WTC11 (cell line): ENCODE measurements around the gene PRAMEF20.
"Not testable (repeated sequence)": the region's sequence is repeated elsewhere in the genome, so short reads cannot be mapped to it uniquely, and the experiment has no call there.

Experiments used
- CBFB ChIP-seq: sonication (generic); formaldehyde crosslinking; IDR thresholded peaks from 2 replicates; pipeline ENCODE4 v1.8.1; 2022; ENCODE audit warnings: mild to moderate bottlenecking, low read depth, missing genetic modification reagents
- CREB1 ChIP-seq: sonication (generic); formaldehyde crosslinking; IDR thresholded peaks from 2 replicates; pipeline ENCODE4 v1.8.0; 2023; ENCODE audit warnings: mild to moderate bottlenecking, missing genetic modification reagents
- CTCF ChIP-seq: fragments of 200-600 bp; IDR thresholded peaks from 2 replicates; pipeline ENCODE4 v1.8.0; 2022; ENCODE audit warnings: antibody characterized with exemption
- FOXK1 ChIP-seq: sonication (generic); formaldehyde crosslinking; IDR thresholded peaks from 2 replicates; pipeline ENCODE4 v1.8.0; 2022; ENCODE audit warnings: mild to moderate bottlenecking, moderate library complexity, missing genetic modification reagents
- FOXP1 ChIP-seq: sonication (generic); formaldehyde crosslinking; IDR thresholded peaks from 2 replicates; pipeline ENCODE4 v1.8.0; 2022; ENCODE audit warnings: missing genetic modification reagents, mild to moderate bottlenecking, moderate library complexity, borderline replicate concordance
- IRF2 ChIP-seq: sonication (generic); formaldehyde crosslinking; IDR thresholded peaks from 2 replicates; pipeline ENCODE4 v1.8.0; 2022; ENCODE audit warnings: low read depth, missing genetic modification reagents, borderline replicate concordance
- SMAD3 ChIP-seq: sonication (generic); formaldehyde crosslinking; IDR thresholded peaks from 2 replicates; pipeline ENCODE4 v1.8.0; 2022; ENCODE audit warnings: missing genetic modification reagents, mild to moderate bottlenecking, borderline replicate concordance
- SP1 ChIP-seq: sonication (generic); formaldehyde crosslinking; conservative IDR thresholded peaks from 2 replicates; pipeline ENCODE4 v1.8.1; 2022; ENCODE audit warnings: missing genetic modification reagents
- USF2 ChIP-seq: sonication (generic); formaldehyde crosslinking; IDR thresholded peaks from 2 replicates; pipeline ENCODE4 v1.8.1; 2023; ENCODE audit warnings: mild to moderate bottlenecking, missing genetic modification reagents, moderate library complexity
- ZBTB43 ChIP-seq: sonication (generic); formaldehyde crosslinking; IDR thresholded peaks from 2 replicates; pipeline ENCODE4 v1.8.1; 2023; ENCODE audit warnings: mild to moderate bottlenecking, missing genetic modification reagents
- TF ChIP-seq, protein P1 (sequence below): sonication (generic); formaldehyde crosslinking; IDR thresholded peaks from 2 replicates; pipeline ENCODE4 v1.8.1; 2022; ENCODE audit warnings: low read depth, missing genetic modification reagents, borderline replicate concordance

- not testable (repeated sequence) for TF ChIP-seq SP1 (CRISPR knock-in tag); CTCF; SMAD3 (CRISPR knock-in tag); CREB1 (CRISPR knock-in tag); ZBTB43 (CRISPR knock-in tag); FOXK1 (CRISPR knock-in tag); FOXP1 (CRISPR knock-in tag); IRF2 (CRISPR knock-in tag); CBFB (CRISPR knock-in tag); USF2 (CRISPR knock-in tag)
- TF ChIP-seq, protein P1, sequence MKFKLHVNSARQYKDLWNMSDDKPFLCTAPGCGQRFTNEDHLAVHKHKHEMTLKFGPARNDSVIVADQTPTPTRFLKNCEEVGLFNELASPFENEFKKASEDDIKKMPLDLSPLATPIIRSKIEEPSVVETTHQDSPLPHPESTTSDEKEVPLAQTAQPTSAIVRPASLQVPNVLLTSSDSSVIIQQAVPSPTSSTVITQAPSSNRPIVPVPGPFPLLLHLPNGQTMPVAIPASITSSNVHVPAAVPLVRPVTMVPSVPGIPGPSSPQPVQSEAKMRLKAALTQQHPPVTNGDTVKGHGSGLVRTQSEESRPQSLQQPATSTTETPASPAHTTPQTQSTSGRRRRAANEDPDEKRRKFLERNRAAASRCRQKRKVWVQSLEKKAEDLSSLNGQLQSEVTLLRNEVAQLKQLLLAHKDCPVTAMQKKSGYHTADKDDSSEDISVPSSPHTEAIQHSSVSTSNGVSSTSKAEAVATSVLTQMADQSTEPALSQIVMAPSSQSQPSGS (CRISPR knock-in tag): not testable (repeated sequence)
These were observed 41.7 kb upstream of the PRAMEF20 start for GRCh38 chr1:13368544-13368943.
